Bladder microvascular endothelial cell (primary cell): ENCODE measurements around the gene CCDC112. TPM values are rescaled to one million over a fixed set of nuclear protein-coding genes. Genes with fewer than 3 reads are reported as not detected.

Experiments used
- total RNA-seq: library from RNA; depleted of rRNA; stranded (reverse); fragments of >200 nt; gene quantifications from 2 replicates; pipeline ENCODE4 v1.2.3, GENCODE V29; 2014

CCDC112 gene
- total RNA-seq: 4.0 and 5.0 TPM in 2 replicates

GRCh38 chr5:115296124-115297022 is at the start of gene CCDC112:
Gene CCDC112, minus strand, starts transcription at chr5:115296654. Its CDS starts 111 bp downstream, at chr5:115296543.

GRCh38 chr5:115262321-115263077 is 34.0 kb downstream of the CCDC112 start, which contains the start of gene PGGT1B:
Gene PGGT1B, minus strand, starts transcription at chr5:115262877. Its CDS starts 26 bp downstream, at chr5:115262851.

Other genes with a start within 250 kb of the CCDC112 start
- 0.38 and 0.49 TPM in 2 replicates for gene TRIM36, start 126.7 kb downstream of the CCDC112 start, total RNA-seq
- 9.6 and 26.6 TPM in 2 replicates for gene PGGT1B, start 33.8 kb downstream of the CCDC112 start, total RNA-seq
- 10.8 and 21.6 TPM in 2 replicates for gene FEM1C, start 248.1 kb upstream of the CCDC112 start, total RNA-seq